DND-41 (cell line): Measurements from ENCODE around the gene TMEM245.

ENCODE experiments used
- ATAC-seq: fragments of 200-7000 bp; cut with Tn5 transposase; 3 replicates; pipeline ENCODE4 v1.9.1; 2021; ENCODE audit warnings: low read depth; ENCODE audit not compliant: insufficient read depth
- DNase-seq: peaks from one replicate; pipeline ENCODE4 v3.0.0-alpha.2; 2020
- H2AFZ ChIP-seq: 2 replicates; pipeline ENCODE4 v1.6.0; 2012; ENCODE audit warnings: low read depth, low read length
- H3K27ac ChIP-seq: 2 replicates; pipeline ENCODE4 v1.5.1; 2012; ENCODE audit warnings: low read length, inconsistent platforms
- H3K27me3 ChIP-seq: fragments of 200-600 bp; sonication (generic); 2 replicates; pipeline ENCODE4 v1.6.0; 2012; ENCODE audit warnings: low read length, mild to moderate bottlenecking, inconsistent platforms; ENCODE audit not compliant: insufficient read depth, poor library complexity
- H3K36me3 ChIP-seq: 2 replicates; pipeline ENCODE4 v1.5.1; 2012; ENCODE audit warnings: low read length, inconsistent platforms; ENCODE audit not compliant: insufficient read depth
- H3K4me1 ChIP-seq: 2 replicates; pipeline ENCODE4 v1.5.1; 2012; ENCODE audit warnings: mild to moderate bottlenecking, low read length; ENCODE audit not compliant: insufficient read depth
- H3K4me2 ChIP-seq: 2 replicates; pipeline ENCODE4 v1.6.0; 2012; ENCODE audit warnings: mild to moderate bottlenecking, moderate library complexity, low read length, inconsistent platforms; ENCODE audit not compliant: insufficient read depth
- H3K4me3 ChIP-seq, 2 experiments: fragments of 200-600 bp in 1 of 2; shearing (Covaris generic) in 1 of 2; 2 replicates each; pipeline ENCODE4 v1.5.1; 2012 to 2016; ENCODE audit warnings: inconsistent platforms in 2 of 2, low read length in 2 of 2, mild to moderate bottlenecking in 2 of 2, low read depth in 1 of 2, moderate library complexity in 1 of 2
- H3K79me2 ChIP-seq: 2 replicates; pipeline ENCODE4 v1.6.0; 2012; ENCODE audit warnings: low read length, inconsistent platforms; ENCODE audit not compliant: insufficient read depth
- H3K9ac ChIP-seq: 2 replicates; pipeline ENCODE4 v1.6.0; 2012; ENCODE audit warnings: low read depth, mild to moderate bottlenecking, inconsistent platforms, low read length, moderate library complexity
- H3K9me3 ChIP-seq: 2 replicates; pipeline ENCODE4 v1.5.1; 2012; ENCODE audit warnings: low read length, moderate library complexity, mild to moderate bottlenecking, inconsistent platforms; ENCODE audit not compliant: insufficient read depth, severe bottlenecking
- H4K20me1 ChIP-seq: 2 replicates; pipeline ENCODE4 v1.6.0; 2012; ENCODE audit warnings: low read length; ENCODE audit not compliant: insufficient read depth
- EZH2 ChIP-seq: IDR thresholded peaks from 3 replicates; pipeline ENCODE4 v1.6.1; 2012; ENCODE audit warnings: borderline replicate concordance, low read depth, mild to moderate bottlenecking, moderate library complexity, low read length, inconsistent platforms; ENCODE audit not compliant: severe bottlenecking
- TF ChIP-seq, protein P1 (sequence below): IDR thresholded peaks from 2 replicates; pipeline ENCODE4 v1.5.1; 2012; ENCODE audit warnings: borderline replicate concordance, low read length, moderate library complexity, mild to moderate bottlenecking; ENCODE audit not compliant: poor library complexity, severe bottlenecking; ENCODE audit errors: extremely low read depth

The TMEM245 gene

DNA sequence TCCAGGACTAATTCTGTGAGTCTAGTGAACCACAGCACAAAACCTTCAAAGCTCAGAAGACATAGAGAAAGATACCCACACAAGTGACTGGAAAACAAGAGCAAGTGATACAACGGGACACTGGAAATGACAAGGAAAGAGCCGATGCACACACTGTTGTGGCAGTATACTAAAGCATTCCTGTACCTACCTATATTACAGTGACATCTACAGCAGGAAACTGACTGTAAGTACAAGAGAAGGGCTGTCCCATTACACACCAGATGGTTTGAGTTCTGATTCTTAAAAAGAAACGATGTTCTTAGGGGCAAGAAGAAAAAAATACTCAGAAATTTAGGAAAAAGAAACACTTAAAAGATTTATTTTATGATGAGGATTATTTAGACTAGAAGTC is 18.5 kb downstream of the TMEM245 start:
- H2AFZ ChIP-seq: no peak overlapping the region
- peak overlapping the region; percentile 50 for H3K9ac ChIP-seq
- peaks cover 48% of the 10 kb centered on the region for H3K4me1 ChIP-seq
- H3K27ac ChIP-seq: peak overlapping the region; percentile 89
- H3K79me2 ChIP-seq: peaks cover 96% of the 10 kb centered on the region
- H3K9me3 ChIP-seq: no peaks in the 10 kb centered on the region
- TF ChIP-seq EZH2: no peak
- TF ChIP-seq, protein P1, sequence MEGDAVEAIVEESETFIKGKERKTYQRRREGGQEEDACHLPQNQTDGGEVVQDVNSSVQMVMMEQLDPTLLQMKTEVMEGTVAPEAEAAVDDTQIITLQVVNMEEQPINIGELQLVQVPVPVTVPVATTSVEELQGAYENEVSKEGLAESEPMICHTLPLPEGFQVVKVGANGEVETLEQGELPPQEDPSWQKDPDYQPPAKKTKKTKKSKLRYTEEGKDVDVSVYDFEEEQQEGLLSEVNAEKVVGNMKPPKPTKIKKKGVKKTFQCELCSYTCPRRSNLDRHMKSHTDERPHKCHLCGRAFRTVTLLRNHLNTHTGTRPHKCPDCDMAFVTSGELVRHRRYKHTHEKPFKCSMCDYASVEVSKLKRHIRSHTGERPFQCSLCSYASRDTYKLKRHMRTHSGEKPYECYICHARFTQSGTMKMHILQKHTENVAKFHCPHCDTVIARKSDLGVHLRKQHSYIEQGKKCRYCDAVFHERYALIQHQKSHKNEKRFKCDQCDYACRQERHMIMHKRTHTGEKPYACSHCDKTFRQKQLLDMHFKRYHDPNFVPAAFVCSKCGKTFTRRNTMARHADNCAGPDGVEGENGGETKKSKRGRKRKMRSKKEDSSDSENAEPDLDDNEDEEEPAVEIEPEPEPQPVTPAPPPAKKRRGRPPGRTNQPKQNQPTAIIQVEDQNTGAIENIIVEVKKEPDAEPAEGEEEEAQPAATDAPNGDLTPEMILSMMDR: peak; percentile 26
- peak; percentile 50 for ATAC-seq
- peak overlapping the region; percentile 59 for H3K4me2 ChIP-seq
- peaks cover 22% of the 10 kb centered on the region; the same call in 1 of the 2 replicates for H4K20me1 ChIP-seq
- H3K4me3 ChIP-seq: peak overlapping the region in 1 of 2 experiments; percentile 39; a peak in 1 of 4 replicates
- no peaks in the 10 kb centered on the region for H3K27me3 ChIP-seq
- peaks cover 68% of the 10 kb centered on the region for H3K36me3 ChIP-seq
- no peak for DNase-seq

DNA sequence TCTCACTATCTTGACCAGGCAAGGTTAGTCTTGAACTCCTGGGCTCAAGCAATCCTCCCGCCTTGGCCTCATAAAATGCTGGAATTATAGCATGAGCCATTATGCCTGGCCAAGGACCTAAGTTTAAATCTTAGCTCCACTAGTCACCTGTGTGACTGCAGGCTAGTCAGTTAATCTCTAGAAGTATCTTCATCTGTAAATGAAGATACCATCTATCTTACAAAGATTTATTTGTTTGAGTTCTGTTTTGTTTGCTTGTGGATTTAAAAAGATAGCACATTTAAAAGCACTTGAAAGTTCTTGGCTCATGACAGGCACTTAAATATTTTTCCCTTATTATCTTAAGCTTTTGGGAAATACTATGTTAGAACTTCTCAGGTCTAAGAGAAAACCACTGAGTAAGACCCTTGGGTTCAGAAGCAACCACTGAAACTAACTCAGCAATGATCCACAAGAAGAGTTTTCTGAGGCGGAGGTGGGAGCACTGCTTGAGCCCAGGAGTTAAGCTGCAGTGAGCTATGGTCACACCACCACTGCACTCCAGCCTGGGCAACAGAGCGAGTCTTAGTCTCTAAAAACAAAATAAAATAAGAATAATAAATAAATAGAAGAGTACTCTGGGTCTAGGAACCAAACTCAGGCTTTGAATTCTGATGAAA is 19.1 kb downstream of the TMEM245 start:
- TF ChIP-seq EZH2: no peak
- TF ChIP-seq, protein P1: no peak
- peak overlapping the region; percentile 89 for H3K27ac ChIP-seq
- H3K4me1 ChIP-seq: peaks cover 48% of the 10 kb centered on the region
- no peaks in the 10 kb centered on the region for H3K9me3 ChIP-seq
- peaks cover 96% of the 10 kb centered on the region for H3K79me2 ChIP-seq
- H3K36me3 ChIP-seq: peaks cover 68% of the 10 kb centered on the region
- ATAC-seq: no peak
- no peak overlapping the region for H2AFZ ChIP-seq
- H4K20me1 ChIP-seq: peaks cover 27% of the 10 kb centered on the region
- H3K4me2 ChIP-seq: peak overlapping the region; percentile 59
- peak overlapping the region in 1 of 2 experiments; percentile 39; a peak in 1 of 4 replicates for H3K4me3 ChIP-seq
- peak overlapping the region; percentile 50; the same call in 1 of the 2 replicates for H3K9ac ChIP-seq
- H3K27me3 ChIP-seq: no peaks in the 10 kb centered on the region
- no peak for DNase-seq

DNA sequence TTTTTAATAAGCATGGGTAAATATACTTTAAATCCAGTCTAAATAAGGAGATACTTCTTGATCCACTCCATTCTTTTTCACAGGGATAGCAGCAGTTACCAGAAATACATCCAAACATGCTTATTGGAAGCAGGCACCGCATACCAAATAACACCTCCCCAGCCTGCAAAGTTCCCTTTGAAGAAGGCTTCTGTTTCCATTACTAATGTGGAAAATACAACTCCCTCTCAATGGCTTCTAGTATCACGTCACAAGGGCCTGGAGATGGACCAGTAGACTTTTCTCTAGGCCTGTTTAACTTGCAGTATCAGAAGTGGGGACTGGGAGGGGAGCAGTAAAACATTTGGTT is 20.8 kb downstream of the TMEM245 start:
- Histone ChIP-seq H3K9me3 (no peaks in the 10 kb centered on the region), H3K79me2 (peaks cover 96% of the 10 kb centered on the region), H3K27me3 (no peaks in the 10 kb centered on the region), H3K27ac (peak overlapping the region; percentile 57), H3K9ac (no peak overlapping the region), H3K4me1 (peaks cover 48% of the 10 kb centered on the region), H3K4me3 (no peak overlapping the region), H4K20me1 (peaks cover 35% of the 10 kb centered on the region), H3K4me2 (no peak overlapping the region), H2AFZ (no peak overlapping the region), H3K36me3 (peaks cover 65% of the 10 kb centered on the region)
- no peak for ATAC-seq
- DNase-seq: no peak
- TF ChIP-seq, protein P1: no peak
- no peak for TF ChIP-seq EZH2
